GM18498 (cell line): Measurements from ENCODE around the gene PLA2G2D.
A peak's percentile ranks its signal among the peaks of the same experiment; 100 is the strongest.

Experiments used
- ATAC-seq: cut with Tn5 transposase; IDR thresholded peaks from one replicate; pipeline ENCODE4 v1.9.1; 2021; ENCODE audit warnings: mild to moderate bottlenecking, moderate library complexity; ENCODE audit not compliant: unreplicated experiment

The PLA2G2D gene

GRCh38 chr1:20119347-20119746 lies at the start of gene PLA2G2D:
TSS of gene PLA2G2D (minus strand) at chr1:20119536. CDS start at chr1:20119498, 38 bp downstream.
- no peak for ATAC-seq

GRCh38 chr1:20168564-20169491 lies 49.5 kb upstream of the PLA2G2D start:
- ATAC-seq = no peak

- no peak for ATAC-seq
Observed at GRCh38 chr1:20167126-20167525, 47.8 kb upstream of the PLA2G2D start.

GRCh38 chr1:20166051-20166450 lies 46.7 kb upstream of the PLA2G2D start:
- no peak for ATAC-seq

GRCh38 chr1:20165522-20165951 lies 46.2 kb upstream of the PLA2G2D start:
- ATAC-seq = no peak

- ATAC-seq = no peak
Observed at GRCh38 chr1:20164694-20165202, 45.4 kb upstream of the PLA2G2D start.

GRCh38 chr1:20160034-20160433 lies 40.7 kb upstream of the PLA2G2D start:
- no peak for ATAC-seq

- no peak for ATAC-seq
Observed at GRCh38 chr1:20158358-20159070, 39.2 kb upstream of the PLA2G2D start.

GRCh38 chr1:20154301-20154831 lies 35.0 kb upstream of the PLA2G2D start:
- ATAC-seq = no peak

- ATAC-seq = no peak
Observed at GRCh38 chr1:20153000-20153418, 33.7 kb upstream of the PLA2G2D start.

- no peak for ATAC-seq
Observed at GRCh38 chr1:20152599-20152930, 33.2 kb upstream of the PLA2G2D start.

GRCh38 chr1:20151906-20152598 lies 32.7 kb upstream of the PLA2G2D start:
- ATAC-seq = peak; percentile 70

- ATAC-seq = no peak
Observed at GRCh38 chr1:20150969-20151368, 31.6 kb upstream of the PLA2G2D start.

GRCh38 chr1:20150326-20150705 lies 31.0 kb upstream of the PLA2G2D start:
- no peak for ATAC-seq

- ATAC-seq = no peak
Observed at GRCh38 chr1:20149601-20150325, 30.4 kb upstream of the PLA2G2D start.

- no peak for ATAC-seq
Observed at GRCh38 chr1:20148571-20149500, 29.5 kb upstream of the PLA2G2D start.

- ATAC-seq = no peak
Observed at GRCh38 chr1:20147846-20148570, 28.7 kb upstream of the PLA2G2D start.

GRCh38 chr1:20143734-20144565 lies 24.6 kb upstream of the PLA2G2D start:
- ATAC-seq = no peak
